ENCODE data around the gene GPR161.

GPR161 gene

GRCh38 chr1:168042362-168042761 lies 94.4 kb downstream of the GPR161 start:
- Histone ChIP-seq H3K4me1 (ENCODE audit: control insufficient read depth, insufficient read depth, low read length) (no peaks in the 10 kb centered on the region), H3K27me3 (ENCODE audit: control insufficient read depth, insufficient read depth, low read length) (no peaks in the 10 kb centered on the region), H3K9ac (ENCODE audit: low read length) (no peak overlapping the region), H3K4me3 (ENCODE audit: low read length) (no peak overlapping the region), H3K9me3 (ENCODE audit: control insufficient read depth, low read length) (no peaks in the 10 kb centered on the region), H3K36me3 (ENCODE audit: control insufficient read depth, insufficient read depth, low read length) (no peaks in the 10 kb centered on the region)

- H3K27me3 ChIP-seq (ENCODE audit: control insufficient read depth, insufficient read depth, low read length): no peaks in the 10 kb centered on the region
- H3K36me3 ChIP-seq (ENCODE audit: control insufficient read depth, insufficient read depth, low read length): no peaks in the 10 kb centered on the region
- no peaks in the 10 kb centered on the region for H3K9me3 ChIP-seq (ENCODE audit: control insufficient read depth, low read length)
- no peak overlapping the region for H3K4me3 ChIP-seq (ENCODE audit: low read length)
- no peaks in the 10 kb centered on the region for H3K4me1 ChIP-seq (ENCODE audit: control insufficient read depth, insufficient read depth, low read length)
- no peak overlapping the region for H3K9ac ChIP-seq (ENCODE audit: low read length)
These were observed 101.4 kb downstream of the GPR161 start for GRCh38 chr1:168035345-168035744.

GRCh38 chr1:168032029-168032428 lies 104.7 kb downstream of the GPR161 start:
- Histone ChIP-seq H3K9me3 (ENCODE audit: control insufficient read depth, low read length) (no peaks in the 10 kb centered on the region), H3K4me3 (ENCODE audit: low read length) (no peak overlapping the region), H3K36me3 (ENCODE audit: control insufficient read depth, insufficient read depth, low read length) (no peaks in the 10 kb centered on the region), H3K9ac (ENCODE audit: low read length) (no peak overlapping the region), H3K27me3 (ENCODE audit: control insufficient read depth, insufficient read depth, low read length) (no peaks in the 10 kb centered on the region), H3K4me1 (ENCODE audit: control insufficient read depth, insufficient read depth, low read length) (no peaks in the 10 kb centered on the region)

GRCh38 chr1:168031627-168032026 lies 105.1 kb downstream of the GPR161 start:
- H3K4me3 ChIP-seq (ENCODE audit: low read length): no peak overlapping the region
- H3K27me3 ChIP-seq (ENCODE audit: control insufficient read depth, insufficient read depth, low read length): no peaks in the 10 kb centered on the region
- no peaks in the 10 kb centered on the region for H3K36me3 ChIP-seq (ENCODE audit: control insufficient read depth, insufficient read depth, low read length)
- H3K4me1 ChIP-seq (ENCODE audit: control insufficient read depth, insufficient read depth, low read length): no peaks in the 10 kb centered on the region
- no peak overlapping the region for H3K9ac ChIP-seq (ENCODE audit: low read length)
- H3K9me3 ChIP-seq (ENCODE audit: control insufficient read depth, low read length): no peaks in the 10 kb centered on the region

GRCh38 chr1:168031198-168031597 lies 105.5 kb downstream of the GPR161 start:
- H3K36me3 ChIP-seq (ENCODE audit: control insufficient read depth, insufficient read depth, low read length): no peaks in the 10 kb centered on the region
- H3K4me1 ChIP-seq (ENCODE audit: control insufficient read depth, insufficient read depth, low read length): no peaks in the 10 kb centered on the region
- H3K9me3 ChIP-seq (ENCODE audit: control insufficient read depth, low read length): no peaks in the 10 kb centered on the region
- no peak overlapping the region for H3K9ac ChIP-seq (ENCODE audit: low read length)
- no peaks in the 10 kb centered on the region for H3K27me3 ChIP-seq (ENCODE audit: control insufficient read depth, insufficient read depth, low read length)
- no peak overlapping the region for H3K4me3 ChIP-seq (ENCODE audit: low read length)

All from mucosa of stomach (tissue), 1 donor.